NCI-H2227 (cell line): Measurements from ENCODE around the gene CEP128.

Source experiments
- DNase-seq: peaks from one replicate; lab custom pipeline; 2025; ENCODE audit not compliant: unreplicated experiment; lab: John Stamatoyannopoulos, UW

The CEP128 gene

GRCh38 chr14:80941241-80942185 lies at the start of gene CEP128:
Gene CEP128, minus strand, starts transcription at chr14:80941738.
- peak; percentile 95 for DNase-seq

GRCh38 chr14:80988735-80989429 lies 47.3 kb upstream of the CEP128 start:
- DNase-seq: no peak

- no peak for DNase-seq
Observed at GRCh38 chr14:80988192-80988591, 46.7 kb upstream of the CEP128 start.

- peak; percentile 73 for DNase-seq
Observed at GRCh38 chr14:80987235-80988032, 45.9 kb upstream of the CEP128 start.

- DNase-seq: no peak
Observed at GRCh38 chr14:80982711-80983110, 41.2 kb upstream of the CEP128 start.

GRCh38 chr14:80981673-80982072 lies 40.1 kb upstream of the CEP128 start:
- DNase-seq: no peak

GRCh38 chr14:80981156-80981555 lies 39.6 kb upstream of the CEP128 start:
- DNase-seq: no peak

GRCh38 chr14:80979951-80980350 lies 38.4 kb upstream of the CEP128 start:
- no peak for DNase-seq

- DNase-seq: no peak
Observed at GRCh38 chr14:80978403-80978802, 36.9 kb upstream of the CEP128 start.

- DNase-seq: no peak
Observed at GRCh38 chr14:80977221-80977620, 35.7 kb upstream of the CEP128 start.

- no peak for DNase-seq
Observed at GRCh38 chr14:80974679-80975078, 33.1 kb upstream of the CEP128 start.

- no peak for DNase-seq
Observed at GRCh38 chr14:80973931-80974641, 32.5 kb upstream of the CEP128 start.

GRCh38 chr14:80965037-80965436 lies 23.5 kb upstream of the CEP128 start:
- DNase-seq: no peak

GRCh38 chr14:80959496-80959895 lies 18.0 kb upstream of the CEP128 start:
- DNase-seq: no peak

GRCh38 chr14:80958939-80959338 lies 17.4 kb upstream of the CEP128 start:
- DNase-seq: no peak

- DNase-seq: no peak
Observed at GRCh38 chr14:80958226-80958625, 16.7 kb upstream of the CEP128 start.

- no peak for DNase-seq
Observed at GRCh38 chr14:80957613-80958012, 16.1 kb upstream of the CEP128 start.

GRCh38 chr14:80956922-80957321 lies 15.4 kb upstream of the CEP128 start:
- no peak for DNase-seq

GRCh38 chr14:80956102-80956501 lies 14.6 kb upstream of the CEP128 start:
- no peak for DNase-seq

GRCh38 chr14:80955416-80955941 lies 13.9 kb upstream of the CEP128 start, which contains the start of gene TSHR:
Gene TSHR, plus strand, starts transcription at chr14:80955621. Its CDS starts 60 bp downstream, at chr14:80955681.
- DNase-seq: no peak
